ENCODE results near the gene BCL10.

The BCL10 gene

GRCh38 chr1:85282424-85282823, 6.0 kb upstream of the BCL10 start:
- Histone ChIP-seq H3K79me2 (ENCODE audit: insufficient read depth, low read length) (no peaks in the 10 kb centered on the region), H3K4me3 (ENCODE audit: low read length, poor library complexity, severe bottlenecking) (no peak overlapping the region), H3K9ac (ENCODE audit: low read depth, low read length, poor library complexity, severe bottlenecking) (no peak overlapping the region), H3K9me3 (ENCODE audit: insufficient read depth, low read depth, low read length) (no peaks in the 10 kb centered on the region), H3F3A (ENCODE audit: low read depth) (no peaks in the 10 kb centered on the region), H3K9me2 (replicated peaks; ENCODE audit: low read depth, low read length) (no peaks in the 10 kb centered on the region), H3K27me3 (ENCODE audit: insufficient read depth, low read length, poor library complexity, severe bottlenecking) (peaks cover 5% of the 10 kb centered on the region), H3K4me2 (ENCODE audit: low read depth, low read length, poor library complexity, severe bottlenecking) (no peak overlapping the region), H4K20me1 (ENCODE audit: insufficient read depth, low read length, poor library complexity, severe bottlenecking) (no peaks in the 10 kb centered on the region), H3K4me1 (ENCODE audit: insufficient read depth, low read length, poor library complexity, severe bottlenecking) (peaks cover 1% of the 10 kb centered on the region), H3K36me3 (ENCODE audit: insufficient read depth, low read length) (no peaks in the 10 kb centered on the region), H2AFZ (ENCODE audit: low read length) (no peak overlapping the region)
- TF ChIP-seq EZH2phosphoT487 (IDR thresholded peaks at IDR 0.05; ENCODE audit: borderline replicate concordance), result no peak
- TF ChIP-seq CTCF (conservative IDR thresholded peaks at IDR 0.05; ENCODE audit: low read length), result peak; percentile 42

DNA sequence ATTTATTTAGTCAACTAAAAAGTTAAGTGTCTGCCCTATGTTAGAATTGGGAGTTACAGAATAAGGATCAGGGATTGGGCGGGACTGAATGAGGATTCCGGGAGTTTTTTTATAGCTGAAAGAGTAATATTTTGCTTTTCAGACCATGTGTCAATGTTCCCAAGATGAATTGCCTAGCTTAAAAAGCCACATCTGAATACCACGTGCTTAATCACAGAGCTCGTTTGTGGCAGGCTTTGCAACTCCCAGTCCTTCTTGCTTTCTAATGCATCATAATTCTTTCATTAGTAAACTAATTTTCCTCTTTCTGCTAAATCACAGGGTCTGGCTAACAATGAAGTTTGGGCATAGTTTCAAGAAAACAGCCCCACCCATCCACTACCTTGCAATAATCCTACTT, 4.2 kb upstream of the BCL10 start:
- no peak for TF ChIP-seq CTCF (conservative IDR thresholded peaks at IDR 0.05; ENCODE audit: low read length)
- no peak for TF ChIP-seq EZH2phosphoT487 (IDR thresholded peaks at IDR 0.05; ENCODE audit: borderline replicate concordance)
- no peak overlapping the region for H2AFZ ChIP-seq (ENCODE audit: low read length)
- H3K9me3 ChIP-seq (ENCODE audit: insufficient read depth, low read depth, low read length), result no peaks in the 10 kb centered on the region
- peaks cover 4% of the 10 kb centered on the region for H4K20me1 ChIP-seq (ENCODE audit: insufficient read depth, low read length, poor library complexity, severe bottlenecking)
- H3K27me3 ChIP-seq (ENCODE audit: insufficient read depth, low read length, poor library complexity, severe bottlenecking), result peaks cover 5% of the 10 kb centered on the region
- H3K79me2 ChIP-seq (ENCODE audit: insufficient read depth, low read length), result peaks cover 6% of the 10 kb centered on the region
- H3F3A ChIP-seq (ENCODE audit: low read depth), result no peaks in the 10 kb centered on the region
- H3K9ac ChIP-seq (ENCODE audit: low read depth, low read length, poor library complexity, severe bottlenecking), result no peak overlapping the region
- H3K4me1 ChIP-seq (ENCODE audit: insufficient read depth, low read length, poor library complexity, severe bottlenecking), result peaks cover 6% of the 10 kb centered on the region
- H3K36me3 ChIP-seq (ENCODE audit: insufficient read depth, low read length), result no peaks in the 10 kb centered on the region
- no peak overlapping the region for H3K4me2 ChIP-seq (ENCODE audit: low read depth, low read length, poor library complexity, severe bottlenecking)
- H3K4me3 ChIP-seq (ENCODE audit: low read length, poor library complexity, severe bottlenecking), result no peak overlapping the region
- no peaks in the 10 kb centered on the region for H3K9me2 ChIP-seq (replicated peaks; ENCODE audit: low read depth, low read length)

DNA sequence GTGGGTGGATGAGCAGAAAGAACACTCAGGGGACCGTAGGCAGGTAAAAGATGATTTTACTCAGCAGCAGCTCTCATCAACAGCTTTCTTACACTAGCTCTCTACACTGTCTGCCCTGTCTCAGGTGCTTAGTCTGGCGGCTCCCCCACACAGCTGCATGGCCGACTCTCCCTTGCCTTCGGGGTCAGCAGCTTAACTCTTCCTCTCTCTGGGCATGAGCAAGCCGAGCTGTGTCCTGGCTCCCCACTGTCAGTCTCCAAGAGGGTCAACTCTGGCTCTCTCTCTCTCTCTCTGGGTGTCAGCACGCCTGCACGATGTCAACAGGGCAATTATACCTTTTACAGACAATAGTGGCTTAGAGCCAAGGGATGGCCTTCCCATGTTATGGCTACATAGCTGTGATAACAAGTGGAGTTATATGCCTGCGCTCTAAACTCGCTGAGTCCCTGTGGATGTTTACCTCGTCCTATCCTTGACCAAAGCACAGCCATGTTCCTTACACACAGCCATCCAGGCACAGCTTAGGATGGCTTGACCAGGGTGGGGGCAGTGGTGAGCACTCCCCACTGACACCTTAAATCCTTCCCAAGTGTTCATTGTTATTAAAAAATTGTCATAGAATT, 3.1 kb upstream of the BCL10 start:
- Histone ChIP-seq H3F3A (ENCODE audit: low read depth) (no peaks in the 10 kb centered on the region), H3K9me2 (replicated peaks; ENCODE audit: low read depth, low read length) (no peaks in the 10 kb centered on the region), H2AFZ (ENCODE audit: low read length) (no peak overlapping the region), H3K4me2 (ENCODE audit: low read depth, low read length, poor library complexity, severe bottlenecking) (no peak overlapping the region), H3K9me3 (ENCODE audit: insufficient read depth, low read depth, low read length) (no peaks in the 10 kb centered on the region), H3K36me3 (ENCODE audit: insufficient read depth, low read length) (no peaks in the 10 kb centered on the region), H3K4me1 (ENCODE audit: insufficient read depth, low read length, poor library complexity, severe bottlenecking) (peaks cover 13% of the 10 kb centered on the region), H3K79me2 (ENCODE audit: insufficient read depth, low read length) (peaks cover 17% of the 10 kb centered on the region), H3K4me3 (ENCODE audit: low read length, poor library complexity, severe bottlenecking) (no peak overlapping the region), H3K9ac (ENCODE audit: low read depth, low read length, poor library complexity, severe bottlenecking) (no peak overlapping the region), H4K20me1 (ENCODE audit: insufficient read depth, low read length, poor library complexity, severe bottlenecking) (peaks cover 15% of the 10 kb centered on the region), H3K27me3 (ENCODE audit: insufficient read depth, low read length, poor library complexity, severe bottlenecking) (peaks cover 5% of the 10 kb centered on the region)
- no peak for TF ChIP-seq EZH2phosphoT487 (IDR thresholded peaks at IDR 0.05; ENCODE audit: borderline replicate concordance)
- no peak for TF ChIP-seq CTCF (conservative IDR thresholded peaks at IDR 0.05; ENCODE audit: low read length)

Measured in Loucy (cell line).